Heart right ventricle (tissue), 16 donors: ENCODE data around the gene PPARG. TPM values are rescaled to one million over a fixed set of nuclear protein-coding genes. Genes with fewer than 3 reads are reported as not detected.

Experiments used
- ATAC-seq, 8 donors: fragments of 200-7000 bp; cut with Tn5 transposase; one replicate each; pipeline ENCODE4 v1.9.1; 2020; ENCODE audit warnings: mild to moderate bottlenecking in 8 of 8, moderate library complexity in 8 of 8, moderate number of reproducible peaks in 1 of 8
- DNase-seq, 2 donors: peaks; one replicate each; pipeline ENCODE4 v3.0.0-alpha.2; 2020
- H3K27ac ChIP-seq, 10 donors: fragments of 200-600 bp; sonication (generic) in 2 of 10; one replicate each; pipeline versions ENCODE4 v1.5.0 to v1.8.0; 2020 to 2022; ENCODE audit warnings: mild to moderate bottlenecking in 3 of 10
- H3K27me3 ChIP-seq, 7 donors: fragments of 200-600 bp; one replicate each; pipeline ENCODE4 v1.8.0; 2021 to 2022; ENCODE audit warnings: mild to moderate bottlenecking in 2 of 7
- H3K36me3 ChIP-seq, 9 donors: fragments of 200-600 bp; sonication (generic) in 1 of 9; one replicate each; pipeline versions ENCODE4 v1.5.0 to v1.8.0; 2020 to 2022; ENCODE audit warnings: mild to moderate bottlenecking in 2 of 9
- H3K4me1 ChIP-seq, 9 donors: fragments of 200-600 bp; sonication (generic) in 1 of 9; one replicate each; pipeline versions ENCODE4 v1.5.0 to v1.8.0; 2020 to 2022; ENCODE audit warnings: mild to moderate bottlenecking in 4 of 9
- H3K4me3 ChIP-seq, 10 donors: fragments of 200-600 bp; sonication (generic) in 2 of 10; one replicate each; pipeline versions ENCODE4 v1.5.0 to v1.8.0; 2020 to 2022; ENCODE audit warnings: mild to moderate bottlenecking in 7 of 10, moderate library complexity in 2 of 10
- H3K9me3 ChIP-seq, 11 donors: fragments of 200-600 bp in 10 of 11; sonication (generic) in 2 of 11; one replicate each; pipeline versions ENCODE4 v1.5.0 to v1.8.0; 2013 to 2022; ENCODE audit warnings: mild to moderate bottlenecking in 2 of 11, control low read depth in 1 of 11, moderate library complexity in 1 of 11
- WGBS, 2 donors: extraction: QIAGEN DNeasy Blood & Tissue Kit; methylation state at CpG; one replicate each; pipeline ENCODE4 v1.1.7; 2013; ENCODE audit warnings: inconsistent platforms in 1 of 2; 5-methylcytosine and 5-hydroxymethylcytosine counted together
- intact Hi-C, 10 donors: fragments of 100-400 bp; cut with DNase I; formaldehyde crosslinking; loops; one replicate each; pipeline versions ENCODE4 v1.11.1 to v1.14.2; 2022
- polyA plus RNA-seq, 2 donors: library from polyadenylated mRNA; stranded (reverse); fragments of 200-250 nt; gene quantifications; one replicate each; pipeline ENCODE4 v1.2.3, GENCODE V29; 2013
- total RNA-seq, 10 donors: library from RNA; stranded (reverse); fragmentation: NEBNext Ultra II Directional in 3 of 10; extraction: Animal tissue kit (Norgen Biotek cat#: 25700) in 3 of 10; gene quantifications; one replicate each; pipeline versions ENCODE4 v1.2.1 to v1.2.4, GENCODE V29; 2021 to 2023
- TF ChIP-seq, protein P1 (sequence below), 9 donors: fragments of 200-600 bp; sonication (generic) in 2 of 9; IDR thresholded peaks; one replicate each; pipeline versions ENCODE4 v1.5.0 to v1.8.0; 2021 to 2022; ENCODE audit warnings: antibody characterized with exemption in 9 of 9, mild to moderate bottlenecking in 5 of 9, moderate library complexity in 1 of 9
- donor health status: Arrhythmogenic right ventricular cardiomyopathy.
- donor health status: ischemic (EF 13 %, LVEDD 7.1; RV severe dilation, severe dysfunction).
- donor health status: healthy with polysubstance abuse.
- donor health status: DM: no; HTN: yes; CAD: no.
- donor health status: DM: no; HTN: no; CAD: no.
- donor health status: ischemic (EF 25% LVEDD 6.9; RV normal size, moderate dysfunction).
- donor health status: ischemic (EF 25% LVEDD 5.7; RV mildly dilated, moderate dysfunction).
- donor health status: healthy.
- donor health status: DM: yes; HTN: yes; CAD: no.
- donor health status: Ischemic cardiomyopathy.
- donor health status: ischemic (EF 35%, LVEDD 5.7; RV mildly dilated, moderate dysfunction).
- donor health status: nonischemic (EF 11% LVEDD 7.7; RV severe dilation, severe dysfunction).
- donor health status: DM: yes; HTN: yes; CAD: no.
- donor health status: PGD.
- donor health status: ischemic (EF 29% LVEDD 5.4; RV normal size, mild dysfunction).
- donor health status: nonischemic (EF 23%, LVEDD 6.1; RV moderate dilation, normal function).

PPARG gene
- total and polyA plus RNA-seq, 12 donors, result 10.8 to 31.5 (median 14.6) TPM

DNA sequence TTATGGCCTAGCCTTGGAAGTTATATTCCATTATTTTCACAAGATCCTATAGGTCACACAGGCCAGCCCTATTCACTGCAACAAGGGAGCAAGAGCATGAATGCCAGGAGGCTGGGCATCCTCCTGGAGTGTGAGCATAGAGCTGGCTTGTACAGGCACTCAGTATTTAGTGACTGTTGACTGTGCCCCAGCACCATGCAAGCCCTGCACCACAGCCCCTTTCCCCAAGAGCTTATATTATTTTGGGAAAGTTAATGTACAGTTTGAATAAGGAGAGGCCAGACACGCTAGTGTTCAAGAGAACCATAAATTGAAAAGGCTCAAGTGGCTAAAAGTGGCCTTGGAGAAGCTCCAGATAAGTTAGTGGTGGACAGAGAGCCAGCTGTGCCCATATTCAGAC, 163.1 kb downstream of the PPARG start:
- Histone ChIP-seq H3K27me3 (no peaks in the 10 kb centered on the region), H3K27ac (no peak overlapping the region), H3K4me3 (no peak overlapping the region), H3K4me1 (no peaks in the 10 kb centered on the region), H3K36me3 (no peaks in the 10 kb centered on the region), H3K9me3 (peaks cover 0 to 8% (median 0%) of the 10 kb centered on the region in 11 donors)
- no peak for ATAC-seq
- intact Hi-C loops, result no loop called here
- 84 to 87% methylated on average over 1 of the region's 1 CpG for WGBS, 2 donors
- TF ChIP-seq, protein P1, sequence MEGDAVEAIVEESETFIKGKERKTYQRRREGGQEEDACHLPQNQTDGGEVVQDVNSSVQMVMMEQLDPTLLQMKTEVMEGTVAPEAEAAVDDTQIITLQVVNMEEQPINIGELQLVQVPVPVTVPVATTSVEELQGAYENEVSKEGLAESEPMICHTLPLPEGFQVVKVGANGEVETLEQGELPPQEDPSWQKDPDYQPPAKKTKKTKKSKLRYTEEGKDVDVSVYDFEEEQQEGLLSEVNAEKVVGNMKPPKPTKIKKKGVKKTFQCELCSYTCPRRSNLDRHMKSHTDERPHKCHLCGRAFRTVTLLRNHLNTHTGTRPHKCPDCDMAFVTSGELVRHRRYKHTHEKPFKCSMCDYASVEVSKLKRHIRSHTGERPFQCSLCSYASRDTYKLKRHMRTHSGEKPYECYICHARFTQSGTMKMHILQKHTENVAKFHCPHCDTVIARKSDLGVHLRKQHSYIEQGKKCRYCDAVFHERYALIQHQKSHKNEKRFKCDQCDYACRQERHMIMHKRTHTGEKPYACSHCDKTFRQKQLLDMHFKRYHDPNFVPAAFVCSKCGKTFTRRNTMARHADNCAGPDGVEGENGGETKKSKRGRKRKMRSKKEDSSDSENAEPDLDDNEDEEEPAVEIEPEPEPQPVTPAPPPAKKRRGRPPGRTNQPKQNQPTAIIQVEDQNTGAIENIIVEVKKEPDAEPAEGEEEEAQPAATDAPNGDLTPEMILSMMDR (IDR thresholded peaks at IDR 0.05), result no peak
- DNase-seq, result no peak

DNA sequence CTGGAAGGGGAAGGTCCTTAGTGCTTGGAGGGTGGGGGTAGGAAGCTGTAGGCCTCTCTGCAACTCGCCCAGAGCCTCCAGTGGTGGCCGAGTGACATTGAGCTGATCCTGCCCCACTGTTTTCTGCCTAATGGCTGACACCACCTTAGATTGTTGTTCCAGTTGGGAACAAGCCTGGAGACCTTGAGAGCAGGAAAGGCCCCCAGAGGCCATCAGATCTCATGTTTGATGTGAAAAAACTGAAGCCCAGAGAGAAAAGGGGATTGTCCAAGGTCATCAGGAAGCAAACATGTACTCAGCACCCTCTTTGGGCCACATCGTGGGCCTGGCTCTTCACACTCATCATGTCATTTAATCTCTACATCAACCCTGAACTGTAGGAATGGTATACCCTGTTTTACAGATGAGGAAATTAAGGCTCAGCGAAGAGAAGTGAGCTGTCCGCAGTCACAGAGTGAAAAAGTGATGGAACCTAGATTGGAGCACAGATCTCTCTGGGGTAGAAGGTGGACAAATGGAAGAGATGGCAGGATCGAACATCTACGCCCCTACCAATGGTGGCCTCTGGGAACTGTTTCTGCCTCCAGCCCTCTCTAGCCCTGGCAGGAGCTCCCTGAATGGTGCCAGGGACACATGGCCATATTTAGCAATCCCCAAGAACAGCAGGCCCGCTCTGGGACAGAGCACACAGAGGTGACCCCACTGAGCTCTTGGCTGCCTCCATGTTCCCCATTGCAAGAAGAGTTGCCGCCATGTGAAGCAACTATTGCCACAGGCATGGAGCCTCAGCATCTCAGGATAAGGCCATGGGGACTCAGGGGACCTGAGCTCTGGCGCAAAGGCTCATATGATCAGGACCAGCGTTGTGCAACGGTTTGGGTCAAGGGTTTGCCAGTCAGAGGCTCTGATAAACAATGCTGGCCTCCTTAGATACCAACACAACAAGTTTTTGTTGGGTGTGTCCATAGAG, 163.8 kb downstream of the PPARG start:
- H3K27ac ChIP-seq, result no peak overlapping the region
- H3K27me3 ChIP-seq, result no peaks in the 10 kb centered on the region
- ATAC-seq (peak in 4 of 8 donors; percentile 58 to 71 (median 67)), DNase-seq (no peak)
- peaks cover 0 to 8% (median 0%) of the 10 kb centered on the region in 11 donors for H3K9me3 ChIP-seq
- no peak overlapping the region for H3K4me3 ChIP-seq
- WGBS, 2 donors, result 88 to 89% methylated on average over 12 of the region's 12 CpGs
- TF ChIP-seq, protein P1 (IDR thresholded peaks at IDR 0.05), result no peak
- H3K4me1 ChIP-seq, result no peaks in the 10 kb centered on the region
- no peaks in the 10 kb centered on the region for H3K36me3 ChIP-seq
- intact Hi-C loops, result no loop called here

DNA sequence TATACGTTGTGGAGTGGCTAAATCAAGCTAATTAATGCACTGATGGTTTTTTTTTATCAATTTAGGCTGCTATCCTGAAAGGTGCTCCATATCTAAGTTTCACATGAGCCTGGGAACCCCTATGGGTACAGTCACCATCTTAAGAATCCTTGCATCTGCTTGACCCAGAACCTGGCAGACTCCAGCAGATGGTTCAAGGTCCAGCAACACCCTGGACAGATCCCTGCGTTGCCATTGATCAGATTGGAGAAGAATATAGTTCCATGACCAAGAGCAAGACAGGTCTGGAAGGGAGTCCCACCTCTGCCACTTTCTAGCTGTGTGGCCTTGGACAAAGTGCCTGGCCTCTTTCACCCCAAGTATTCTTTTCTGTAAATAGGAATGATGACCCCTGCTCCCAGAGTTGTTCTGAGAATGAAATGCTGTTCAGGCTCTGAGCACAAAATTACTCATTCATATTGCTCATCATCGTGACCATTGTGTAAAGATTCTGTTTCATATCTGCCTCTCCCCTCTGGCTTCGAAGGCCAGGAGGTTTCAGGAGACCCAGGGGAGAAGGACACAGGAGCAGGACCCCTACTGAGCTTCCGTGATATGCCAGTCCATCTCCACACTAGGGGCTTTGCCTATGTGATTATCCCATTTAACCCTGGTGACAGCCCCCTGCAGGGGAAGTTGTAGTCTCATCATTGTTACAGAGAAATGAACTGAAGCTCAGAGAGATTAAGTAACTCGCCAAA, 165.4 kb downstream of the PPARG start:
- Histone ChIP-seq H3K4me1 (peaks cover 0 to 4% (median 0%) of the 10 kb centered on the region in 9 donors), H3K4me3 (no peak overlapping the region), H3K27me3 (no peaks in the 10 kb centered on the region), H3K36me3 (no peaks in the 10 kb centered on the region), H3K9me3 (peaks cover 0 to 8% (median 0%) of the 10 kb centered on the region in 11 donors), H3K27ac (no peak overlapping the region)
- intact Hi-C loops, result no loop called here
- TF ChIP-seq, protein P1 (IDR thresholded peaks at IDR 0.05), result no peak
- no peak for DNase-seq
- ATAC-seq, result no peak
- 73 to 77% methylated on average over 6 of the region's 6 CpGs for WGBS, 2 donors

DNA sequence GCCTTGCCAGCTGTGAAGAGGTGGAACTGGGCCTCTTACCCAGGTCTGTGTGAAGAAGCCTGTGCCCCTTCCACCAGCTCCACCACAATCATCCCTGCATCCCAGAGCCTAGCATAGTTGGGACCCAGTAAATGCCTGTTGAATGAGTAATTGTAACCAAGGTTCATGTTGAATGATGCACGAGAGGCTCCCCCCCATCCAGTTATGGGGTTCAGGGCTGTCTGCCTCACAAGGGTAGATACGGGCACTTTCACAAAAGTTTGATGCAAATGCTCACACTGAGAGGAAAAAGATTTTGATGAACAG, 165.9 kb downstream of the PPARG start:
- no peak for ATAC-seq
- Histone ChIP-seq H3K27me3 (no peaks in the 10 kb centered on the region), H3K9me3 (peaks cover 0 to 8% (median 0%) of the 10 kb centered on the region in 11 donors), H3K4me3 (no peak overlapping the region), H3K36me3 (no peaks in the 10 kb centered on the region), H3K4me1 (peaks cover 0 to 5% (median 0%) of the 10 kb centered on the region in 9 donors), H3K27ac (no peak overlapping the region)
- DNase-seq, result no peak
- intact Hi-C loops, result no loop called here
- TF ChIP-seq, protein P1 (IDR thresholded peaks at IDR 0.05), result no peak
- WGBS, 2 donors, result 89 to 90% methylated on average over 2 of the region's 2 CpGs
